Hepatic stellate cell (primary cell): Measurements from ENCODE around the gene HMGA1.
"Not testable (repeated sequence)": the region's sequence is repeated elsewhere in the genome, so short reads cannot be mapped to it uniquely, and the experiment has no call there.

ENCODE experiments used
- DNase-seq: peaks from one replicate; pipeline ENCODE4 v3.0.0; 2011; ENCODE audit warnings: low spot score

HMGA1 gene

GRCh38 chr6:34260576-34261267, 24.0 kb downstream of the HMGA1 start:
- no peak for DNase-seq

- not testable (repeated sequence) for DNase-seq
Observed at GRCh38 chr6:34263484-34263883, 26.8 kb downstream of the HMGA1 start.

DNA sequence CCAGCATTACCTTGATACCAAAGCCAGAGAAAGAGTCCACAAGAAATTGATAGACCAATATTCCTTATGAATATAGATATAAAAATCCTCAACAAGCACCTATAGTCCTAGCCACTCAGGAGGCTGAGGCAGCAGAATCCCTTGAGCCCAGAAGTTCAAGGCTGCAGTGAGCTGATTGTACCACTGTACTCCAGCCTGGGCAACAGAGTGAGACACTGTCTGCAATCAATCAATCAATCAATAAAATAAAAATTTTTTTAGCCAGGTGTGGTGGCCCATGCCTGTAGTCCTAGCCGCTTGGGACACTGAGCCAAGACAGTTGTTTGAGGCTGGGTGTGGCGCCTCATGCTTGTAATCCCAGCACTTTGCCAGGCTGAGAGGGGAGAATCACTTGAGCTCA, 31.1 kb downstream of the HMGA1 start:
- DNase-seq = no peak

GRCh38 chr6:34269132-34269531, 32.5 kb downstream of the HMGA1 start:
- not testable (repeated sequence) for DNase-seq

DNA sequence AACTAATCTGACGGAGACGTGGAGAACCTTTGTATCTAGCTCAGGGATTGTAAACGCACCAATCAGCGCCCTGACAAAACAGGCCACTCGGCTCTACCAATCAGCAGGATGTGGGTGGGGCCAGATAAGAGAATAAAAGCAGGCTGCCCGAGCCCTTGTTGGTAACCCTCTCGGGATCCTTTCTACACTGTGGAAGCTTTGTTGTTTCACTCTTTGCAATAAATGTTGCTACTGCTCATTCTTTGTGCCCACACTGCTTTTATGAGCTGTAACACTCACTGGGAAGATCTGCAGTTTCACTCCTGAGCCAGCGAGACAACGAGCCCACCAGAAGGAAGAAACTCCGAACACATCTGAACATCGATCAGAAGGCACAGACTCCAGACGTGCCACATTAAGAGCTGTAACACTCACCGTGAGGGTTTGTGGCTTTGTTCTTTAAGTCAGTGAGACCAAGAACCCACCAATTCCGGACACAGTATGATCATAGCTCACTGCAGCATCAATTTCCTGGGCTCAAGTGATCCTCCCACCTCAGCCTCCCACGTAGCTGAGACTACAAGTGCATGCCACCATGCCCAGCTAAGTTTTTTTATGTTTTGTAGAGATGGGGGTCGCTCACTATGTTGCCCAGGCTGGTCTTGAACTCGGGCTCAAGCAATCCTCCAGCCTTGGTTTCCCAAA, 33.1 kb downstream of the HMGA1 start:
- DNase-seq = not testable (repeated sequence)

DNA sequence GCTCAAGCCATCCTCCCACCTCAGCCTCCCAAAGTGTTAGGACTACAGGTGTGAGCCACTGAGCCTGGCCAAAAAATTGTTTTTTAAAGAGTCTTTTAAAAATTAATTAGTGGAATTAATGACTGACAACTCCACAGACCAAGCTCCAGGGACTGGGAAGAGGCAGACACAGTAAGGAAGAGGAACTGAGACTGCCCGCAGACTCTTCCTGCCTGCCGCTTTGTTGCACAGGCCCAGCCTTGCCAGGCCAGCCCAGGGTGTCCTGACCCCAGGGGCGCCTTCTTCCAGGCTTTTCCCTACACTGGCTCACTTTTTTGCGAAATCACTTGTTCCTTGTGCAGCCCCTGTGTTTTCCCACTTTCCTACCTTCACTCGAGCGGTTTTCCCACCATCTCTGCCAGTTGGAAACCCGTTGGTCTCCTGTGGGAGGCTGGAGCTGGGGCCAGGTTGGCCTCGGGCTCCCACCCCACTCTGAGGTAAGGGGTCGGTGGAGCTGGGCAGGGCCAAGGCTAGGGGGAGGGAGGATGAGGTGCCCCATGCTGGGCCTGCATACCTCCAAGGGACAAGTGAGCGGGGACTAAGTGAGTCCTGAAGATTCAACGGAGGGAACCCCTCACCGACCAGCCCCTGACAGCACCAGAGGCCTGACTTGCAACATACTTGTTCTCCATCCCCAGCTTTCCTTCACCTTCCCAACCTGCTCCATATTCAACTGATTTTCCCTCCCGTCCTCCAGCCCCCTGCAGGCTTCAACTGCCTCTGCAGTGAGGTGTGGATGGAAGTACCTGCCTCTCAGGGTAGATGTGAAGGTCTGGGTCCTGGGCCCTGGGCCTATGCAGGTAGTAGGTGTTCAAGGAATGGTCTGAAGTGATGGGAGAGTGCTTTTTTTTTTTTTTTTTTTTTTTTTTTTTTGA, 35.6 kb downstream of the HMGA1 start:
- no peak for DNase-seq

DNA sequence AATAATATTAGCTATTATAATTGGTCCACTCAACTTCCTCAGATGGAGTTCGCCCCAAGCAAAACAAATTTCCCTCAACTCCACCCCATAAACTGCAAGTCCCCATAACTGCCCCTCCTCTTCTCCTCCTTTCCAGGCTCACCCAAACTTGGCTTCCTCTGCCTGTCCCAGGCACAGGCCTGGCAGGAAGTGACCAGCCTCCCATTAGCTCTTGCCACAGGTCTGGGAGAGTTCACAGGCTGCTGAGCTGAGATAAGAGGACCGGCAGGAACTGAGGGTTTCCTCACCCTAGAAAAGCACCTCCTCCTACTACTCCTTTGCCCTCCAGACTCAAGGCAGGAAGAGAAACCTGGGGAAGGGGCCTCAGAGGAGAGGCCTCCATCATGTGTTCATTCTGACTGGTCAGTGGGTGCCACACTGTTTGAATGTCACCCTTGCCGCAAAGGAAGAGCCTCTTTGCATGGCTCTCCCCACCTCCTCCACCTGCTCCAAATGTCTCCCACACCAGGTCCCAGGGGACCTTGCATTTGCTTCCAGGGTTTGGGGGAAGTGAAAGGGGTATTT, 36.7 kb downstream of the HMGA1 start:
- DNase-seq = peak; percentile 23

- no peak for DNase-seq
Observed at GRCh38 chr6:34274129-34274528, 37.5 kb downstream of the HMGA1 start.

DNA sequence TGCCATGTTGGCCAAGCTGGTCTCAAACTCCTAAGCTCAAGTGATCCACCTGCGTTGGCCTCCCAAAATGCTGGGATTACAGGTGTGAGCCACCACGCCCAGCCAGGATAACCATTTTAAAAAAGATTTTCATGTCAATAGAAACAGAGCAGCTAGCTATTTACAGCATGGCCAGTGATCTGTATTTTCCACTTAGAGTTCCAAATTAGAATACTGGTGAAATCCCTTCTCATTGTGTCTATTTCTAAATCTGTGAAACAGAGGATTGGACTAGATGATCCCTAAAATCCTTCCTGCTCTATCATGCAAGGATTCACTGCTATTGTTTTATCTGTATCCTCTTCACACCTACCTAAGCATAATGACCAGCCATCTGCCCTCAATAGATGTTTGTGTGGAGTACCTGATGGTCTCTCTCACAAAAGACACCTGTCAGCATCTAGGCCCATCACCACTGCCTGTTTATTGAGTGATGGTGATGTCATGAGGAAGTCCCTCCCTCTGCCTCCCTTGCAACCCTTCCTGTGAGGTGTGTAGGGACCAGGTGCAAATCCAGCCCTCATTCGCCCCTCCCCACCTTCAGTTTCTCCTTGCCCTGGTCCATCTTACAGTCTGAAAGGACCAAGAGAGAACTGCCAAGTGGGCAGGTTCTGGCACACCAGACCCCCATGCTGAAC, 38.6 kb downstream of the HMGA1 start:
- DNase-seq = no peak

- DNase-seq = no peak
Observed at GRCh38 chr6:34276191-34276590, 39.5 kb downstream of the HMGA1 start.

GRCh38 chr6:34276881-34277762, 40.4 kb downstream of the HMGA1 start:
- DNase-seq = no peak

GRCh38 chr6:34277763-34278112, 41.1 kb downstream of the HMGA1 start:
- DNase-seq = no peak

DNA sequence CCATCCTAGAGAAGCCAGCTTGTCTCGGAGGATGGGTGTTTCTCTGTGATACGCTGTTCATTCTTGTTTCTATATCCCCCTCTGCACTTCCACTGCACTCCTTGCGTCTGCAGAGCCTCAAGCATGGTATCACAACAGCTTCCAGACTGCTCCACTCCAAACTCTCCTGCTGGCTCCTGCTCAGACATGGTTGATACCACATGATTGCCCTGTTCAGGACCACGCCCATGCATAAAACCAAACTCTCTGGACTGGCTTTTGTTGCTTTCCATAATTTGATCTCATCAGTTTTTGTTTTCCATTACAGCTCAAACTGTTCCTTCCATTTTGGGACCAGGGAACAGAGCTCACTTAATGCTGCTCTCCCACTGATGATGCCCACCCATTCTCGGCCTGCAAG, 42.2 kb downstream of the HMGA1 start:
- no peak for DNase-seq

DNA sequence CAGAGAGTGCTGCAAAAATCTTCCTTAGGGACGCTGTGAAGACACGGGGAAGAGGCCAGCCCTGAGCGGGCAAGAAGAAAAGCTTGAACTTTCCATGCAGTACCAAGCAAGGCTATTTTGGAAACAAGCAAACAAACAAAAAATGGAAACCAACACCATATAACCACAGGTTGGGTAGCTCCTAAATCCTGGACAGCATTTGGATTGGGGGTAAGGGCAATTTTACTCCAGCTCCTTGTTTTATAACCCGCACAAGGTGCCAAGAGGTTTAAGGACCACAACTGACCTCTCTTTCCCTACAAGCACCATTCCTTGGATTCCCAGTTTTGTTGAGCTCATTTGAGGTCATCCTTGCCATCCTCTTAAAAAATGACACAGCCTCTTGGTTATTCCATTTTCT, 43.5 kb downstream of the HMGA1 start:
- DNase-seq = no peak

GRCh38 chr6:34281702-34282334, 45.1 kb downstream of the HMGA1 start:
- DNase-seq = no peak

GRCh38 chr6:34284563-34285447, 48.1 kb downstream of the HMGA1 start:
- DNase-seq = peak; percentile 53

DNA sequence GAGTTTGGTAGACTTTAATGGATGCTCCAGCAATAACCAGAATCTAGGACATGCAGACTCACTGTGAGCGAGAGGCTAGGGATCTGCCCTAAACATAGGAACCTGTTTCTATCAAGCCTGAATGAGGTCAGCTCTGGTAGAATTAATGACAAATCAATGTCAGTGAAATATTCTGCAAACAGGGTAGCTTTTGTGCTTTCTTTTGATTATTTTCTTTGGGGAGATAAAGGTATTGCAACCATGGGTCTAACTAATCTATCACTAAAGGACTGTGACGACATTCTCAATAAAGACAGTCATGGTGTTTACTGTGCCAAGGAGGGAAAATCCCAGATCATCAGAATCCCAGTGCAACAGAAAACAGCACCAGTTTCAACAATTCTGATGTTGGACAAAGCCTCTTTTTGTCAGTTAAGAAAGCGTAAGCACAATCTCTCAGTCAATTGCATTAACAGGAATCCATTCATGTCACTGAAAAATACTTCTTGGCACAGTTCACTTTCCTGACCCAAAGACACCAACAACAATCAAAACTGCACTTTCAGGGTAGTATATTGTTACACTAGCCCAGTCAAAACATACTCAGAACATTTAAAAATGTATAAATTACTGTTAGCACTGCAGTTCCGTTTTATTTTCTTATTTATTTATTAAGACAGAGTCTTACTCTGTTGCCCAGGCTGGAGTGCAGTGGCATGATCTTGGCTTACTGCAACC, 48.9 kb downstream of the HMGA1 start:
- no peak for DNase-seq

DNA sequence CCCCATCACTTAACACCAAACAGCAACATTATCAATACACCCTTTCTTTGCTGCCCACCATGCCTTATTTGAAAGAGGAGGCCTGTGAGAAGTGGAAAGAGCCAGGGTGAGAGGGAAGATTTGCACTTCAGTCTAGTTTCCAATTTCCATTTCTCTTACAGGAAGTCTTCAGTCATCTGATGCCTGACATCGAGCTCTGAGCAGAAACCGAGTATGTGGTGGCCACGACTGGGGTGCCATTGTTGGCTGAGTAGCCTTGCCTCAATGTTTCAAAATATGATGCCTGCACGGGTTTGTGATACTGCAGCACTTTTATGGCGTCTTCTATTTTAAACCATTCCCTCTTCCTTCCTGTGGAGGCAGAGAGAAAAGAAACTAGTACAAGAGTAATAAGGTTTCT, 51.9 kb downstream of the HMGA1 start:
- DNase-seq = no peak

DNA sequence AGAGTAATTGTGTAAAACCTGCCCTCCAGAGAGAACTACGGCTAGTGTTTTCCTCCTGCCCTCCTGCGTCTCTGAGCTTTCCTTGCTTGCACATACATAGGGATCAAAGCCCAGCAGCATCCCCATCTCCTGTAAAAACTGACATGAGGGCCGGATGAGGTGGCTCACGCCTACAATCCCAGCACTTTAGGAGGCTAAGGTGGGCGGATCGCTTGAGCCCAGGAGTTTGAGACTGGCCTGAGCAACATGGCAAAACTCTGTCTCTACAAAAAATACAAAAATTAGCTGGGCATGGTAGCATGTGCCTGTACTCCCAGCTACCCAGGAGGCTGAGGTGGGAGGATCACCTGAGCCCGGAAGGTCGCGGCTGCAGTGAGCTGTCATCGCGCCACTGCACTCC, 52.5 kb downstream of the HMGA1 start:
- no peak for DNase-seq
